HepG2 (cell line): ENCODE data around the gene SNX24. TPM values are rescaled to one million over a fixed set of nuclear protein-coding genes. Genes with fewer than 3 reads are reported as not detected.

ENCODE experiments used
- DDIT3 ChIP-seq: sonication (generic); formaldehyde crosslinking; IDR thresholded peaks from 2 replicates; pipeline ENCODE4 v1.4.0; 2020; ENCODE audit warnings: mild to moderate bottlenecking, missing genetic modification reagents
- ESRRA ChIP-seq: sonication (generic); formaldehyde crosslinking; IDR thresholded peaks from 2 replicates; pipeline ENCODE4 v1.5.1; 2020; ENCODE audit warnings: mild to moderate bottlenecking, low read depth, missing genetic modification reagents
- FOXP1 ChIP-seq, 2 experiments: fragments of 450-650 bp in 1 of 2; IDR thresholded peaks; 2 replicates each; pipeline ENCODE4 v1.6.1; 2017 to 2018; ENCODE audit warnings: antibody characterized with exemption in 1 of 2
- GFI1 ChIP-seq: sonication (generic); formaldehyde crosslinking; IDR thresholded peaks from 2 replicates; pipeline ENCODE4 v1.5.0; 2020; ENCODE audit warnings: missing genetic modification reagents, mild to moderate bottlenecking, borderline replicate concordance
- GPN1 ChIP-seq: sonication (generic); formaldehyde crosslinking; IDR thresholded peaks from 2 replicates; pipeline ENCODE4 v1.5.1; 2020; ENCODE audit warnings: missing genetic modification reagents, borderline replicate concordance
- HMG20A ChIP-seq: IDR thresholded peaks from 2 replicates; pipeline ENCODE4 v1.6.1; 2016; ENCODE audit warnings: borderline replicate concordance
- KAT2B ChIP-seq: fragments of 150-350 bp; IDR thresholded peaks from 2 replicates; pipeline ENCODE4 v1.6.1; 2014; ENCODE audit warnings: low read depth, low read length, borderline replicate concordance
- MATR3 ChIP-seq: sonication (generic); formaldehyde crosslinking; IDR thresholded peaks from 2 replicates; pipeline ENCODE4 v1.4.0; 2020; ENCODE audit warnings: missing genetic modification reagents
- MTF1 ChIP-seq: sonication (generic); formaldehyde crosslinking; IDR thresholded peaks from 2 replicates; pipeline ENCODE4 v1.5.0; 2020; ENCODE audit warnings: missing genetic modification reagents
- MXD4 ChIP-seq: IDR thresholded peaks from 2 replicates; pipeline ENCODE4 v1.6.1; 2016; ENCODE audit warnings: mild to moderate bottlenecking, missing biosample characterization, missing genetic modification reagents
- MXI1 ChIP-seq: IDR thresholded peaks from 3 replicates; pipeline ENCODE4 v1.6.1; 2012; ENCODE audit warnings: low read depth, low read length, inconsistent platforms, borderline replicate concordance
- NFE2 ChIP-seq: sonication (generic); formaldehyde crosslinking; IDR thresholded peaks from 2 replicates; pipeline ENCODE4 v1.4.0; 2020; ENCODE audit warnings: missing genetic modification reagents
- POLR2AphosphoS2 ChIP-seq: IDR thresholded peaks from 2 replicates; pipeline ENCODE4 v1.6.1; 2011; ENCODE audit warnings: low read depth, low read length, improper control_type of control experiment
- RBAK ChIP-seq: sonication (generic); formaldehyde crosslinking; IDR thresholded peaks from 2 replicates; pipeline ENCODE4 v1.5.1; 2020; ENCODE audit warnings: mild to moderate bottlenecking, missing genetic modification reagents
- SALL1 ChIP-seq: sonication (generic); formaldehyde crosslinking; IDR thresholded peaks from 2 replicates; pipeline ENCODE4 v1.8.0; 2022; ENCODE audit warnings: mild to moderate bottlenecking, missing genetic modification reagents
- SIN3B ChIP-seq: fragments of 150-350 bp; IDR thresholded peaks from 2 replicates; pipeline ENCODE4 v1.6.1; 2014; ENCODE audit warnings: low read length
- SMAD3 ChIP-seq: sonication (generic); formaldehyde crosslinking; IDR thresholded peaks from 2 replicates; pipeline ENCODE4 v1.4.0; 2020; ENCODE audit warnings: missing genetic modification reagents
- SMARCC2 ChIP-seq: fragments of 450-650 bp; IDR thresholded peaks from 2 replicates; pipeline ENCODE4 v1.6.1; 2017; ENCODE audit warnings: antibody characterized with exemption, mild to moderate bottlenecking
- SOX6 ChIP-seq, 2 experiments: fragments of 450-650 bp in 1 of 2; sonication (generic) in 1 of 2; formaldehyde crosslinking in 1 of 2; IDR thresholded peaks; 2 replicates each; pipeline versions ENCODE4 v1.4.0 to v1.6.1; 2017 to 2020; ENCODE audit warnings: antibody characterized with exemption in 1 of 2, mild to moderate bottlenecking in 1 of 2, missing genetic modification reagents in 1 of 2
- SRY ChIP-seq: sonication (generic); formaldehyde crosslinking; IDR thresholded peaks from 2 replicates; pipeline ENCODE4 v1.8.0; 2022; ENCODE audit warnings: mild to moderate bottlenecking, missing genetic modification reagents
- TCF12 ChIP-seq, 2 experiments: fragments of 450-650 bp in 1 of 2; sonication (generic) in 1 of 2; formaldehyde crosslinking in 1 of 2; IDR thresholded peaks; 2 replicates each; pipeline versions ENCODE4 v1.6.1 to v1.8.0; 2017 to 2022; ENCODE audit warnings: antibody characterized with exemption in 1 of 2, mild to moderate bottlenecking in 1 of 2, missing genetic modification reagents in 1 of 2, moderate library complexity in 1 of 2
- ZBTB25 ChIP-seq: IDR thresholded peaks from 2 replicates; pipeline ENCODE4 v1.6.1; 2018; ENCODE audit warnings: missing genetic modification reagents
- ZBTB43 ChIP-seq: sonication (generic); formaldehyde crosslinking; conservative IDR thresholded peaks from 2 replicates; pipeline ENCODE4 v1.4.0; 2020; ENCODE audit warnings: missing genetic modification reagents
- ZBTB8A ChIP-seq: sonication (generic); formaldehyde crosslinking; IDR thresholded peaks from 2 replicates; pipeline ENCODE4 v1.4.0; 2020; ENCODE audit warnings: mild to moderate bottlenecking, low read depth, missing genetic modification reagents, borderline replicate concordance
- ZFP1 ChIP-seq: IDR thresholded peaks from 2 replicates; pipeline ENCODE4 v1.6.1; 2016
- ZNF234 ChIP-seq: sonication (generic); formaldehyde crosslinking; conservative IDR thresholded peaks from 2 replicates; pipeline ENCODE4 v1.5.1; 2020; ENCODE audit warnings: mild to moderate bottlenecking, missing genetic modification reagents
- ZNF501 ChIP-seq: sonication (generic); formaldehyde crosslinking; IDR thresholded peaks from 2 replicates; pipeline ENCODE4 v1.5.1; 2020; ENCODE audit warnings: mild to moderate bottlenecking, moderate library complexity, missing genetic modification reagents
- ZNF589 ChIP-seq: sonication (generic); formaldehyde crosslinking; conservative IDR thresholded peaks from 2 replicates; pipeline ENCODE4 v1.8.0; 2022; ENCODE audit warnings: mild to moderate bottlenecking, moderate library complexity, missing genetic modification reagents
- ZNF766 ChIP-seq: sonication (generic); formaldehyde crosslinking; IDR thresholded peaks from 2 replicates; pipeline ENCODE4 v1.5.0; 2020; ENCODE audit warnings: missing genetic modification reagents, borderline replicate concordance
- polyA plus RNA-seq, 8 experiments: library from polyadenylated mRNA; depleted of rRNA in 3 of 8; stranded (reverse) in 7 of 8; unstranded in 1 of 8; fragments of >200 nt; fragmentation: Illumina TruSeq in 4 of 8; extraction: Trizol in 4 of 8; gene quantifications; 2 replicates each; pipeline versions ENCODE4 v1.2.1 to v1.2.3, GENCODE V29; 2011 to 2016; ENCODE audit warnings: low read depth in 4 of 8, missing spikeins in 1 of 8, mixed read lengths in 1 of 8; ENCODE audit not compliant: insufficient read depth in 1 of 8
- total RNA-seq, 5 experiments: library from RNA; depleted of rRNA; stranded (reverse); fragments of >200 nt; fragmentation: Illumina TruSeq; extraction: Trizol; gene quantifications; 2 replicates each; pipeline ENCODE4 v1.2.3, GENCODE V29; 2016; ENCODE audit warnings: low read depth in 1 of 5
- TF ChIP-seq, protein P1 (sequence below): sonication (generic); formaldehyde crosslinking; IDR thresholded peaks from 2 replicates; pipeline ENCODE4 v1.8.1; 2023; ENCODE audit warnings: missing genetic modification reagents, inconsistent platforms, borderline replicate concordance

Gene SNX24
- total and polyA plus RNA-seq, 2 of the 13 experiments (the other 11 are each of a cell fraction or from before 2014, with no cell fraction given), result 7.2 to 23.7 TPM

GRCh38 chr5:122846051-122846550 is 688 bp downstream of the SNX24 start (continued):
- TF ChIP-seq MATR3, result no peak
- no peak for TF ChIP-seq KAT2B
- peak; percentile 76 for TF ChIP-seq GFI1
- TF ChIP-seq SMAD3 (CRISPR knock-in tag), result 0 out of 2 replicates have a peak, but pooled peaks have one; percentile 18
- TF ChIP-seq MXI1, result 0 out of 3 replicates have a peak, but pooled peaks have one; percentile 54
- TF ChIP-seq, protein P1, sequence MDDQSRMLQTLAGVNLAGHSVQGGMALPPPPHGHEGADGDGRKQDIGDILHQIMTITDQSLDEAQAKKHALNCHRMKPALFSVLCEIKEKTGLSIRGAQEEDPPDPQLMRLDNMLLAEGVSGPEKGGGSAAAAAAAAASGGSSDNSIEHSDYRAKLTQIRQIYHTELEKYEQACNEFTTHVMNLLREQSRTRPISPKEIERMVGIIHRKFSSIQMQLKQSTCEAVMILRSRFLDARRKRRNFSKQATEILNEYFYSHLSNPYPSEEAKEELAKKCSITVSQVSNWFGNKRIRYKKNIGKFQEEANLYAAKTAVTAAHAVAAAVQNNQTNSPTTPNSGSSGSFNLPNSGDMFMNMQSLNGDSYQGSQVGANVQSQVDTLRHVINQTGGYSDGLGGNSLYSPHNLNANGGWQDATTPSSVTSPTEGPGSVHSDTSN, result no peak
- no peak for TF ChIP-seq SRY (CRISPR knock-in tag)
- no peak for TF ChIP-seq SIN3B
- TF ChIP-seq SOX6 (IDR thresholded peaks at IDR 0.05), result no peak
- peak; percentile 43 for TF ChIP-seq SOX6 (CRISPR knock-in tag; IDR thresholded peaks at IDR 0.05)
- TF ChIP-seq GPN1 (CRISPR knock-in tag), result no peak
- TF ChIP-seq POLR2AphosphoS2, result no peak
- TF ChIP-seq FOXP1 (IDR thresholded peaks at IDR 0.05), result no peak
- no peak for TF ChIP-seq FOXP1 (CRISPR knock-in tag; IDR thresholded peaks at IDR 0.05)
- TF ChIP-seq DDIT3 (CRISPR knock-in tag), result no peak
- no peak for TF ChIP-seq SMARCC2
- TF ChIP-seq SALL1 (CRISPR knock-in tag), result no peak
- no peak for TF ChIP-seq ZBTB8A
- no peak for TF ChIP-seq ZNF234
- TF ChIP-seq ZNF501, result no peak
- 0 out of 2 replicates have a peak, but pooled peaks have one; percentile 50 for TF ChIP-seq ZBTB43 (CRISPR knock-in tag)
- no peak for TF ChIP-seq ZFP1 (CRISPR knock-in tag)
- no peak for TF ChIP-seq ZNF589 (CRISPR knock-in tag)
- TF ChIP-seq ZNF766 (CRISPR knock-in tag), result 0 out of 2 replicates have a peak, but pooled peaks have one; percentile 42
- TF ChIP-seq ZBTB25 (CRISPR knock-in tag), result no peak
- no peak for TF ChIP-seq RBAK (CRISPR knock-in tag)
- no peak for TF ChIP-seq MXD4 (CRISPR knock-in tag)
- TF ChIP-seq TCF12 (IDR thresholded peaks at IDR 0.05), result no peak
- no peak for TF ChIP-seq TCF12 (CRISPR knock-in tag; IDR thresholded peaks at IDR 0.05)
- no peak for TF ChIP-seq ESRRA (CRISPR knock-in tag)
- no peak for TF ChIP-seq NFE2 (CRISPR knock-in tag)
- no peak for TF ChIP-seq MTF1 (CRISPR knock-in tag)
- TF ChIP-seq HMG20A (CRISPR knock-in tag), result peak; percentile 36; the same call in 1 of the 2 replicates
